Activated naive CD8-positive, alpha-beta T cell (primary cell): Measurements from ENCODE around the gene SDK2.

Experiments
- H3K27ac Mint-ChIP-seq: one replicate; pipeline ENCODE4 v1.8.0; 2021; ENCODE audit warnings: mixed read lengths
- H3K27me3 Mint-ChIP-seq: one replicate; pipeline ENCODE4 v1.8.0; 2021; ENCODE audit warnings: mixed read lengths
- H3K36me3 Mint-ChIP-seq: one replicate; pipeline ENCODE4 v1.8.0; 2021; ENCODE audit warnings: mixed read lengths
- H3K4me1 Mint-ChIP-seq: one replicate; pipeline ENCODE4 v1.8.0; 2021; ENCODE audit warnings: low read depth, mixed read lengths
- H3K4me3 Mint-ChIP-seq: one replicate; pipeline ENCODE4 v1.8.0; 2021; ENCODE audit warnings: mild to moderate bottlenecking, mixed read lengths
- H3K9me3 Mint-ChIP-seq: one replicate; pipeline ENCODE4 v1.8.0; 2021; ENCODE audit warnings: low read depth, mixed read lengths

SDK2 gene, protein sequence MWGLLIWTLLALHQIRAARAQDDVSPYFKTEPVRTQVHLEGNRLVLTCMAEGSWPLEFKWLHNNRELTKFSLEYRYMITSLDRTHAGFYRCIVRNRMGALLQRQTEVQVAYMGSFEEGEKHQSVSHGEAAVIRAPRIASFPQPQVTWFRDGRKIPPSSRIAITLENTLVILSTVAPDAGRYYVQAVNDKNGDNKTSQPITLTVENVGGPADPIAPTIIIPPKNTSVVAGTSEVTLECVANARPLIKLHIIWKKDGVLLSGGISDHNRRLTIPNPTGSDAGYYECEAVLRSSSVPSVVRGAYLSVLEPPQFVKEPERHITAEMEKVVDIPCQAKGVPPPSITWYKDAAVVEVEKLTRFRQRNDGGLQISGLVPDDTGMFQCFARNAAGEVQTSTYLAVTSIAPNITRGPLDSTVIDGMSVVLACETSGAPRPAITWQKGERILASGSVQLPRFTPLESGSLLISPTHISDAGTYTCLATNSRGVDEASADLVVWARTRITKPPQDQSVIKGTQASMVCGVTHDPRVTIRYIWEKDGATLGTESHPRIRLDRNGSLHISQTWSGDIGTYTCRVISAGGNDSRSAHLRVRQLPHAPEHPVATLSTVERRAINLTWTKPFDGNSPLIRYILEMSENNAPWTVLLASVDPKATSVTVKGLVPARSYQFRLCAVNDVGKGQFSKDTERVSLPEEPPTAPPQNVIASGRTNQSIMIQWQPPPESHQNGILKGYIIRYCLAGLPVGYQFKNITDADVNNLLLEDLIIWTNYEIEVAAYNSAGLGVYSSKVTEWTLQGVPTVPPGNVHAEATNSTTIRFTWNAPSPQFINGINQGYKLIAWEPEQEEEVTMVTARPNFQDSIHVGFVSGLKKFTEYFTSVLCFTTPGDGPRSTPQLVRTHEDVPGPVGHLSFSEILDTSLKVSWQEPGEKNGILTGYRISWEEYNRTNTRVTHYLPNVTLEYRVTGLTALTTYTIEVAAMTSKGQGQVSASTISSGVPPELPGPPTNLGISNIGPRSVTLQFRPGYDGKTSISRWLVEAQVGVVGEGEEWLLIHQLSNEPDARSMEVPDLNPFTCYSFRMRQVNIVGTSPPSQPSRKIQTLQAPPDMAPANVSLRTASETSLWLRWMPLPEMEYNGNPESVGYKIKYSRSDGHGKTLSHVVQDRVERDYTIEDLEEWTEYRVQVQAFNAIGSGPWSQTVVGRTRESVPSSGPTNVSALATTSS (N-terminal part only)

DNA sequence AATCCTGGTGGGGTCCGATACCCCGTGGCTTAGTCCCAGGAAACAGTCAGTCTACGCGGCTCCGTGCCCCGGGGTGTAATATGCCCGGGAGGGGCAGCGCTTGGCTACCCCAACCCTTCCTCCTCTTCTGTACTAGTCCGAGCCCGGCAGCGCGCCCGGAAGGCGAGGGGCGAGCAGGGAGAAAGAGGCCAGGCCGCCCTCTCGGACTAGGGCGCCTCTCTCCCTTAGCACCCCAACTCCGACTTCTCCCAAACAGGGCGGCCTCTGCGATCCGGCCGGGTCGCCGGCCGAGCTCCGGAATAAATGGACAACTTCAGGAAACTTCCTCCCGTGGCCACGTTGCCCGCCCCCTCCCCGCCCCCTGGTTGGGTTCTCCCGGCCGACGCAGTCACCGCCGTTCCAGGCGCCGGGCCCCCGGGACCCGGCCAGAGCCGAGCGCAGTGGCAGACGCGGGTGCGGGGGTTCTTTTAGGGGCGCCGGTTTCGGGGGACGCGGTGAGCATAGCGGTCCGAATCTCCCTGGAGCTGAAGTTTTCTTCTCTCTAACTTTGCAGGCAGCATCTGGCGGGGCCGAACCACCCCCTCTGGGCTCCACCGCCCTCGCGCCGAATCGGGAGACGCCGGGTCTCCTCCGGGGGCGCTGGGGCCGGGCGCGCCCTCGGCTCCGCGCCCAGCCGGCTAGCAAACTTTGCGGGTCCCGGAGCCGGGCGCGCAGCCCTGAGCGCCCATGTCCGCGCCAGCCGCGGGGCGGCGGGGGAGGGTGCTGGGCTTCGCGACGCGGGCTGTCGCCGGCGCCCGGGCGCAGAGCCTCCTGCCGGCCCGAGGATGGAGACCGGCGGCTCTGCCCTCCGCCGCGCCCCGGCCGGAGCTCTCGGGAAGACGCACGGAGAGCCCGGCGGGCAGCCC lies at the start of gene SDK2:
Gene SDK2 (minus strand): TSS at position 301 of the 905 bp plus-strand sequence. CDS start 357 bp downstream, outside the sequence.
- H3K27ac Mint-ChIP-seq = no peak within 1 kb of the TSS
- H3K4me3 Mint-ChIP-seq = peak within 1 kb of the TSS; percentile 85
- H3K9me3 Mint-ChIP-seq = no peaks in the 10 kb centered on the region
- H3K4me1 Mint-ChIP-seq = peaks cover 25% of the 10 kb centered on the region
- no peaks in the 10 kb centered on the region for H3K36me3 Mint-ChIP-seq
- no peaks in the 10 kb centered on the region for H3K27me3 Mint-ChIP-seq

DNA sequence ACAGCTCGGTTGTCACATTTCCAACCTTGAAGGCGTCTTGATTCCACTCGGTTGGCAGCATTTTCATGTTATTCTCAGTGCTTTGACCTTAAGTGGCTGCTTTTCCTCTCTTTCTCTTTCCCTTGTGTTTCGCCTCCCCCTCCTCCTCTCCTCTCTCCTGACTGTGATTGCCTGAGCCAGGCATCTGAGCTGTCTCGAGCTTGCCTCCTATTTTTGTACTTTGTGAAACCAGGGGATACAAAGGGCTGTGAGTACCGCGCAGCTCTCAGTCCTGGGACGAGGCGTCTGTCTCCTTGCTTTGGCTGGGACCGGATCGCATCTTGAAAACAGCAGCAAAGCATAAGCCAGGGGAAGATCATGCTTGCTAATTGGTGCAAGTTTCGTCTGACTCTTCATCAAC lies 48.8 kb upstream of the SDK2 start:
- Mint-ChIP-seq H3K27ac (no peak overlapping the region), H3K36me3 (no peaks in the 10 kb centered on the region), H3K27me3 (no peaks in the 10 kb centered on the region), H3K9me3 (no peaks in the 10 kb centered on the region), H3K4me1 (no peaks in the 10 kb centered on the region), H3K4me3 (no peak overlapping the region)

DNA sequence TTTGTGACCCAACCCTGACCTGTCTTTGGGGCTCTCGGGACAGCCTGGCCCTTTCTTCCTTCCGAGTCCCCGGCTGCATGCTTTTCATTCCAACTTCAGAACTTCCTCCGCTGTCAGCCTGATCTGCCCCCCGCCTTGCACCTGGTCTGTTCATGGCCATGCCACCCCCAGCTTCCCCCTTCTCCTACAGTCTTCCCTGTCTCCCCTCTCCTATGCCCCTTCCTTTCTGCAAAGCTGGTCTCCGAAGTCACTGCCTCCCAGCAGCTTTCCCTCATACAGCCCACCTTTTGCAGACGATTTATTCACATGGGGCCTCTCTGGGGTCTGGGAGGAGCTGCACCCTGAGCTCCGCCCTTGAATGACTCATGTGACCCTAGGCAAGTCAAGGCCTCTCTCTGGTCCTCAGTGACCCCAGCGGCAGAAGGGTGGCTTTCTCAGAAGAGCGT lies 47.1 kb upstream of the SDK2 start:
- Mint-ChIP-seq H3K27me3 (no peaks in the 10 kb centered on the region), H3K4me3 (no peak overlapping the region), H3K36me3 (no peaks in the 10 kb centered on the region), H3K27ac (no peak overlapping the region), H3K9me3 (no peaks in the 10 kb centered on the region), H3K4me1 (no peaks in the 10 kb centered on the region)

DNA sequence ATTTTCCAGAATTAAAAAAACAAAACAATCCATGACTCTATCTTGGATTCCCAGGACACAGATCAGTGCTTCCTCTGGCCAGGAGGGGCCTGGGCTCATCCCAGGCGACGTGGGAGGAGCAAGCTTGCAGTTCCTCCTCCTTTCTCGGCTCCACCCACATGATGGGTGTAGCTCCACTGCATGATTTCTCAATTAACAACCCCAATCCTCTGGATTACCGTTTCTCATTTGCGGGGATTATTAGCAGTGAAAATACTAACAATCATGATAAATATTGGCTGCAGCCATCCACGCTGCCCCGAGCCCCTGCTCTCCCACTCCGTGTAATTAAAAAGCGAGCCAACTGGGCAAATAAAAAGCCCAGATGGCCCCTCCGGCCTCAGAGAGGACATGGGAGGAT lies 46.4 kb upstream of the SDK2 start:
- no peak overlapping the region for H3K4me3 Mint-ChIP-seq

DNA sequence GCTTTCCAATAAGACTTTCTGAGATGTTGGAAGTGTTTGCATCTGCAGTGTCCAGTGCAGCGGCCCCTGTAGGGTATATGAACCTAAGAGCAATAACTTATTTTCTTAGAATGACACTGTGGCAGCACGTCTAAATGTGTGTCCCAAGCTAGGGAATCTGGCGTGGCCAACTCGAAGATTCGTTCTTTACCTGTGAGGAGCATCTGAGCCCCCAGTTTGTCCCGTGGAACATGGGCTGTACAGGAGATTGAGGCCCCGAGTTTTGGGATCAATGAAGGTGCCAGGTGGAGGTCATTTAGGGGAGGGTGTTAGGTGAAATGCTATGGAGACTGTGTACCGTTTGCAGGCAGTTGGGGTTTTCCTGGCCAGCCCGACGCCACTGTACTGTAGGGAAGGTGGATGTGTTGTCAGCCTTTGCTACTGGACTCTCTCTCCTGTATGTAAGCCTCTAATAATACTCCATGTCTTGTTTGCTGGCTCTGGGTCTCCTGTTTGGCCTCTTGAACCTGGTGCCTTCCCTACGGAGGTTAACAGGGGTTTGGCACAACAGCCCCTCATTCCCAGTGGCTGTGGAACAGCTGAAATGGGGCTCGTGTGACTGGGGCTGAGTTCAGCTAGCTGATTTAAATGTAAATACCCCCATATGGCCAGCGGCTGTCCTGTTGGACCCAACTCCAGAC lies 45.5 kb upstream of the SDK2 start:
- no peak overlapping the region for H3K4me3 Mint-ChIP-seq
- H3K9me3 Mint-ChIP-seq = no peaks in the 10 kb centered on the region
- H3K27me3 Mint-ChIP-seq = no peaks in the 10 kb centered on the region
- H3K4me1 Mint-ChIP-seq = no peaks in the 10 kb centered on the region
- H3K36me3 Mint-ChIP-seq = no peaks in the 10 kb centered on the region
- no peak overlapping the region for H3K27ac Mint-ChIP-seq

More for the DNA sequence above, 46.4 kb upstream of the SDK2 start:
- no peaks in the 10 kb centered on the region for H3K9me3 Mint-ChIP-seq
- no peaks in the 10 kb centered on the region for H3K4me1 Mint-ChIP-seq
- H3K27ac Mint-ChIP-seq = no peak overlapping the region
- H3K36me3 Mint-ChIP-seq = no peaks in the 10 kb centered on the region
- no peaks in the 10 kb centered on the region for H3K27me3 Mint-ChIP-seq

DNA sequence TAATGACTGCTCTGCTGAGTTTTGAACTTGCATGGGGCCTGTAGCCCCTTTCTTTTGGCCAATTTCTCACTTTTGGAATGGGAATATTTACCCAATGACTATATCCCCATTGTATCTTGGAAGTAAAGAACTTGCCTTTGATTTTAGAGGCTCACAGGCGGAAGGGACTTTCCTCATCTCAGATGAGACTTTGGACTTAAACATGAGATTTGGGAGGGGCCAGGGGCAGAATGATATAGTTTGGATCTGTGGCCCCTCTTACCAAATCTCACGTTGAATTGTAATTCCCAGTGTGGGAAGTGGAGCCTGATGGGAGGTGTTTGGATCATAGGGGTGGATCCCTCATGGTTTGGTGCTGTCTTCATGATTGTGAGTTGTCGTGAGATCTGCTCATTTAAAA lies 42.7 kb upstream of the SDK2 start:
- Mint-ChIP-seq H3K9me3 (peaks cover 3% of the 10 kb centered on the region), H3K4me1 (no peaks in the 10 kb centered on the region), H3K36me3 (peaks cover 3% of the 10 kb centered on the region), H3K4me3 (no peak overlapping the region), H3K27me3 (no peaks in the 10 kb centered on the region), H3K27ac (no peak overlapping the region)

DNA sequence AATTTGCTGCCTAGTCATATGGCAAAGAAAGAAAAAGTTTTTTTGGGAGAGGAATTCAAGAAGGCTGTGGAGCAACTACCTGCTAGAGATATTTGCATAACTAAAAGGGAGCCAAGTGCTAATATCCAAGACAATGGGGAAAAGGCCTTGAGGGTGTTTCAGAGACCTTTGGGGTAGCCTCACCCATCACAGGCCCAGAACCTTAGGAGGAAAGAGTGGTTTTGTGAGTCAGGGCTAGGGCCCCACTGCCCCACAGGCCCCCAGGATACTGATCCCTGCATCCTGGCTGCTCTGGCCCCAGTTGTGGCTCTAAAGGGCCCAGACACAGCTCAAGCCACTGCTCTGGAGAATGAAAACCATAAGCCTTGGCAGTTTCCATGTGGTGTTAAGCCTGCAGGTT lies 41.9 kb upstream of the SDK2 start:
- H3K4me3 Mint-ChIP-seq = no peak overlapping the region

DNA sequence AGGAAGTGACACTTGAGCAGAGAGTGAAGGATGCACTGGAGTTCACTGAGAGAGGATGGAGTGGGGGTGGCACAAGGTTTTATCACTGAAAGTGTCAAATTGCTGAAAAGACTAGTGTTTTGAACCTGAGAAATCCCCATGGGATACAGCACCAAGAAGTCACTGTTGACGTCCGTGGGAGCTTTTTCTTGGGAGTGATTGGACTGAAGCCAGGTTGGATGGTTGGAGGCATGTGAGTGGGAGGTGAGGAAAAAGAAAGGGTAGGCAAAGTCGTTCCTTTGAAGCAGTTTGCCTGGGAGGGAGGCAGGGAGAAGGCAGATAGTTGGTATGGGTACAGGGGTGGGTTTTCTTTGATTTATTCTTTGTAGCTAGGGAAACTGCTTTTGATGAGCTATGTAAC lies 39.9 kb upstream of the SDK2 start:
- H3K27me3 Mint-ChIP-seq = no peaks in the 10 kb centered on the region
- no peak overlapping the region for H3K27ac Mint-ChIP-seq
- no peaks in the 10 kb centered on the region for H3K4me1 Mint-ChIP-seq
- peaks cover 10% of the 10 kb centered on the region for H3K9me3 Mint-ChIP-seq
- H3K4me3 Mint-ChIP-seq = no peak overlapping the region
- H3K36me3 Mint-ChIP-seq = peaks cover 8% of the 10 kb centered on the region

More for the DNA sequence above, 41.9 kb upstream of the SDK2 start:
- peaks cover 8% of the 10 kb centered on the region for H3K36me3 Mint-ChIP-seq
- no peaks in the 10 kb centered on the region for H3K27me3 Mint-ChIP-seq
- no peak overlapping the region for H3K27ac Mint-ChIP-seq
- peaks cover 10% of the 10 kb centered on the region for H3K9me3 Mint-ChIP-seq
- no peaks in the 10 kb centered on the region for H3K4me1 Mint-ChIP-seq

DNA sequence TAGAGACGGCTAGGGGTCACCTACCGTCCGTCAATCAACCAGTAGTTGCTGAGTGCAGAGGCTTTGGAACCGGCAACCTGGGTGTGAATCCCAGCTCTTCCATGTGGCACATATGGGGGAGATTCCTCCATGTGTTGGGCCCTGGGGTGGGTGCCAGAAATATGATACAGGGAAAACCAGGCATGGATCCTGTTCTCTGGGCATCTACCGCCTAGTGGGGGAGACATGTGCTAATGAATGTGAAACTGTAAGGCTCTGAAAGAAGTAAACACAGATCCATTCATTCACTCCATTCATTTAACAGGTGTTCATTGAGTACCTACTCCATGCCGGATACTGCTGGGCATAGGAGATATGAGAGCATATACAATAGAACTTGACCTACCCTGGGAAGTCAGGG lies 39.5 kb upstream of the SDK2 start:
- Mint-ChIP-seq H3K27me3 (peaks cover 2% of the 10 kb centered on the region), H3K27ac (no peak overlapping the region), H3K4me1 (no peaks in the 10 kb centered on the region), H3K9me3 (peaks cover 10% of the 10 kb centered on the region), H3K36me3 (peaks cover 8% of the 10 kb centered on the region), H3K4me3 (no peak overlapping the region)

DNA sequence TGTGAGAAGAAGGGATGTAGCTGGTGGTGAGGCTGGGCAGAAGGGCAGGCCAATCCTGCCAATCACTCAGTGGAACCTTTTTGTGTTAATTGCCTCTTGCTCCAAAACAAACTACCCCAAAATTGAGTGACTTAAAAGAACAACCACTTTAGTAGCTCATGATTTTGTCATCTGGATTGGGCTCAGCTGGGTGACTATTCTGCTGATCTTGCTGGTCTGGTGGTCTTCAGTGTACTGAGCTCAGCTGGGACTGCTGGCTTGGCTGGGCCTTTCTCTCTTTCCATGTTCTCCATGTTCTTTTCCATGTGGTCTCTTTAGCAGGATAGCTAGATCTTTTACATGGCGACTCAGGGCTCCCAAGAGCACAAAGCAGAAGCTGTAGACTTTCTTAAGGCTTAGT lies 37.7 kb upstream of the SDK2 start:
- peaks cover 2% of the 10 kb centered on the region for H3K27me3 Mint-ChIP-seq
- no peak overlapping the region for H3K4me3 Mint-ChIP-seq
- no peak overlapping the region for H3K27ac Mint-ChIP-seq
- H3K36me3 Mint-ChIP-seq = peaks cover 8% of the 10 kb centered on the region
- H3K4me1 Mint-ChIP-seq = no peaks in the 10 kb centered on the region
- H3K9me3 Mint-ChIP-seq = peaks cover 10% of the 10 kb centered on the region

DNA sequence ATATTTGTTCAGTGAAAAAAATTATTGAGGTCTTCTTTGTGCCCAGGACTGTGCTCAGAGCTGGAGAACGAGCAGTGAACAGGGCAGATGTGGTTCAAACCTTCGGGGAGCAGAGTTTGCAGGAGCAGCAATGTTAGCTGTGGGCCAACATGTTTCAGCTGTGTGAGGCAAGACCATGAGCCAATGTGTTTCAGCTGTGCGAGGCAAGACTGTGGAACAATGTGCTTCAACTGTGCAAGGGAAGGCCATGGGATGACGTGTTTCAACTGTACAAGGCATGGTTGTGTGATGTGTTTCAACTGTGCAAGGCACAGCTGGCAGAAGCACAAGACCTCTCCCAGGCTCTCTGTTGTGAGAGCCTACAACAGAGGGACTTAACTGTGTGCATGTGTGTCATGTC lies 35.2 kb upstream of the SDK2 start:
- Mint-ChIP-seq H3K27me3 (peaks cover 2% of the 10 kb centered on the region), H3K9me3 (peaks cover 10% of the 10 kb centered on the region), H3K27ac (no peak overlapping the region), H3K4me1 (no peaks in the 10 kb centered on the region), H3K36me3 (peaks cover 8% of the 10 kb centered on the region), H3K4me3 (no peak overlapping the region)

DNA sequence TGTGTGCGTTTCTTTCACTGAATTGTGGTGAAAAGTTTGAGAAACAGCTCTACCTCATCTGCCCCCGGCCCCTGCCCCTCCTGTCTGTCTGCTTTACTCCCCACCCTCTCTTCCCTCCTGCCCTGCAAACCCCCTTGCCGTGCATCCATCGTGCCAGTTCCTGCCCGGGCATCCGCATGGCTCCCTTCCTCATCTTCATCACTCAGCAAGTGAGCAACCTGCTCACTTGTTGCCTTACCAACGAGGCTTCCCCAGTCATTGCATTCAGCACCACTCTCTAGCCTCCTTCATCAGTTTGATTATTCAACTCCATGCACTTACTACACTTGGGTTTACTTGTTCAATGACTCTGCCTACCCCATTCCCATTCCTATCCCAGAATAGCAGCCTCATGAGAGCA lies 34.8 kb upstream of the SDK2 start:
- Mint-ChIP-seq H3K4me3 (no peak overlapping the region), H3K27me3 (peaks cover 4% of the 10 kb centered on the region), H3K27ac (no peak overlapping the region), H3K9me3 (peaks cover 10% of the 10 kb centered on the region), H3K4me1 (no peaks in the 10 kb centered on the region), H3K36me3 (peaks cover 8% of the 10 kb centered on the region)

DNA sequence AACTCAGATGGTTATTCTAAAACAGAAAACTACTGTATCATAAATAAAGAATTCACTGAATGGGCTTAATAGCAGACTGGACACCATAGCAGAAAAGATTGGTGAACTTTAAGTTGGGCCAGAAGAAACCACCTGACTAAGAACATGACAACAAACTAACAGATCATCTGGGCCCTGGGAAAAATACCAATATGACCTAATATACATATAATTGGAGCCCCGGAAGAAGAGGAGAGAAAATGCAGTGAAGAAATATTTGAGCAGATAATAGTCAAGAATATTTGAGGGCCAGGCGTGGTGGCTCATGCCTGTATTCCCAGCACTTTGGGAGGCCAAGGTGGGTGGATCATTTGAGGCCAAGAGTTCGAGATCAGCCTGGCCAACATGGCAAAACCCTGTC lies 25.5 kb upstream of the SDK2 start:
- Mint-ChIP-seq H3K27ac (no peak overlapping the region), H3K4me3 (no peak overlapping the region), H3K27me3 (peaks cover 2% of the 10 kb centered on the region), H3K4me1 (peaks cover 23% of the 10 kb centered on the region), H3K9me3 (peaks cover 7% of the 10 kb centered on the region), H3K36me3 (peaks cover 3% of the 10 kb centered on the region)
